GM12864 (cell line): Measurements from ENCODE around the gene ACTG2.

Source experiments
- DNase-seq: peaks from one replicate; pipeline ENCODE4 v3.0.0-alpha.2; 2011; ENCODE audit warnings: low read depth
- H3K4me3 ChIP-seq: 2 replicates; pipeline ENCODE4 v1.5.1; 2011; ENCODE audit warnings: mild to moderate bottlenecking, low read depth, low read length, control low read depth
- CTCF ChIP-seq: IDR thresholded peaks from 2 replicates; pipeline ENCODE4 v1.5.1; 2011; ENCODE audit warnings: low read depth, mild to moderate bottlenecking, moderate library complexity, low read length, control low read depth, inconsistent platforms; ENCODE audit errors: missing control alignments

Gene ACTG2

GRCh38 chr2:73928963-73929347 is 36.1 kb downstream of the ACTG2 start:
- no peak overlapping the region; the same call in 1 of the 2 replicates for H3K4me3 ChIP-seq
- DNase-seq, result no peak
- TF ChIP-seq CTCF, result no peak

- no peak for TF ChIP-seq CTCF
- H3K4me3 ChIP-seq, result no peak overlapping the region
- DNase-seq, result no peak
Measured at GRCh38 chr2:73930386-73930785, 37.6 kb downstream of the ACTG2 start.

GRCh38 chr2:73931531-73932500 is 39.0 kb downstream of the ACTG2 start:
- DNase-seq, result no peak
- no peak overlapping the region for H3K4me3 ChIP-seq
- no peak for TF ChIP-seq CTCF

GRCh38 chr2:73933194-73933593 is 40.4 kb downstream of the ACTG2 start:
- H3K4me3 ChIP-seq, result no peak overlapping the region
- TF ChIP-seq CTCF, result no peak
- no peak for DNase-seq

GRCh38 chr2:73935641-73936040 is 42.8 kb downstream of the ACTG2 start:
- no peak for DNase-seq
- no peak for TF ChIP-seq CTCF

GRCh38 chr2:73937103-73937885 is 44.5 kb downstream of the ACTG2 start:
- no peak for TF ChIP-seq CTCF
- DNase-seq, result no peak
- H3K4me3 ChIP-seq, result no peak overlapping the region

More at GRCh38 chr2:73935641-73936040, 42.8 kb downstream of the ACTG2 start:
- no peak overlapping the region for H3K4me3 ChIP-seq
